Suprapubic skin (tissue), 4 donors: ENCODE measurements around the gene COX10.

Source experiments
- CTCF ChIP-seq, 2 donors: fragments of 200-600 bp in 1 of 2; fragments of 450-650 bp in 1 of 2; sonication (generic) in 1 of 2; IDR thresholded peaks; one replicate each; pipeline ENCODE4 v1.5.1; 2016 to 2019; ENCODE audit warnings: antibody characterized with exemption in 2 of 2, mild to moderate bottlenecking in 1 of 2, moderate library complexity in 1 of 2
- POLR2A ChIP-seq, 2 donors: fragments of 450-650 bp; IDR thresholded peaks; one replicate each; pipeline ENCODE4 v1.6.1; 2017; ENCODE audit warnings: antibody characterized with exemption in 2 of 2, mild to moderate bottlenecking in 2 of 2, moderate library complexity in 2 of 2
- POLR2AphosphoS5 ChIP-seq, 3 donors: sonication (generic); formaldehyde crosslinking; IDR thresholded peaks; one replicate each; pipeline ENCODE4 v1.6.1; 2017; ENCODE audit warnings: antibody characterized with exemption in 3 of 3

DNA sequence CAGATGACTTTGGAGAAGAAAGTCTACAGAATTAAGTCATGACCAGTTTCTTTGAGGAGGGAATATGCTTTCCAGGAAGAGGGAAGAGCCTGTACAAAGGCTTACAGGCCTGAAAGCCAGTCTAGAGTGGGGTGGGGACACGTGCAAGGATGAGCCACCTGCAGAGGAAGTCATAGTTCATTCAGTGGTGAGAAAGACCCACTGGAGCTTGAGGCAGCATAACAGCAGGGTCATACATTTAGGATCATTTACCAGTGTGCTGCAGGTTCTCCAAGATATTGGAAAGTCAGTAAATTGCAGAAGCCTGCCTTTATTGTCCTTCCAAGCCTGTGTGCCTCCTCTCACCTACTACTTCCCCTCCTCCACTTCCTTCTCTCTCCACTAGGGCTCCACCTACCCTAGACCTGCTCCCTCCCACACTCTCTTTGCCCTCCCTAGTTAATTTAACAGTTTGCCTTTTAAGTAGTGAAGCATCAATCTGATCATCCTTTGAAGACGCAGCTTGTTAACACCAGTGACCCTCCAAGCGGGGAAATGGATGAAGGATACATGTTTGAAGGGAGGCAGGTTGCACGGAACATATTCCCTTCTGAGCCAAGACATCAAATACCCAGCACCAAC is 127.2 kb downstream of the COX10 start:
- TF ChIP-seq POLR2AphosphoS5 (IDR thresholded peaks at IDR 0.05) (no peak), CTCF (IDR thresholded peaks at IDR 0.05) (no peak), POLR2A (IDR thresholded peaks at IDR 0.05) (no peak)
